ENCODE results near the gene ENDOU.

DNA sequence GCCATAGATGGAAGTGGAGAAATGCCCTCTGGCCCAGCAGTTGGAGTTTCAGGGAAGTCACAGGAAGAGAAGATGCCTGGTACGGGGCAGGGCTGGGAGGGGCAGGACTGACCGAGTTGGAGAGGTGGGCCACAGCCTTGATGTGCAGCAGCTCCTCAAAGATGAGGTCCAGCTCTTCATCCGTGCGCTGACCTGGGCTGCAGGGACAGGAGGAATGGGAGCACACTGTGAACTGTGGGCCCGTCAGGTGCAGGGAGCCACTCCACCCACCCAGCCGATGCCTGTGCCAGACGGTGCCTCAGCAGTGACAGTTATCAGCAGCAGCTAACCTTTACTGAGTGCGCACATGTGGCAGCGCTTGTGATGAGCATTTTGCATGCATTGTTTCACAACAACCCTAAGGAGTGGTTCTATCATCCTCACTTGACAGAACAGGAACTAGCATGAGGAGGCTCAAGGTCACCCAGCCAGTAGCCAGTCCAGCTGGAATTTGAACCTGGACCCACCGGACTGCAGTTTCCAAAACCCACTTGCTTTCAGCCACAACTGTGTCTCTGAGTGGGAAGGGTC is 25.0 kb upstream of the ENDOU start:
- no peak for TF ChIP-seq ZFX (IDR thresholded peaks at IDR 0.05; ENCODE audit: borderline replicate concordance)
- TF ChIP-seq, protein P1, sequence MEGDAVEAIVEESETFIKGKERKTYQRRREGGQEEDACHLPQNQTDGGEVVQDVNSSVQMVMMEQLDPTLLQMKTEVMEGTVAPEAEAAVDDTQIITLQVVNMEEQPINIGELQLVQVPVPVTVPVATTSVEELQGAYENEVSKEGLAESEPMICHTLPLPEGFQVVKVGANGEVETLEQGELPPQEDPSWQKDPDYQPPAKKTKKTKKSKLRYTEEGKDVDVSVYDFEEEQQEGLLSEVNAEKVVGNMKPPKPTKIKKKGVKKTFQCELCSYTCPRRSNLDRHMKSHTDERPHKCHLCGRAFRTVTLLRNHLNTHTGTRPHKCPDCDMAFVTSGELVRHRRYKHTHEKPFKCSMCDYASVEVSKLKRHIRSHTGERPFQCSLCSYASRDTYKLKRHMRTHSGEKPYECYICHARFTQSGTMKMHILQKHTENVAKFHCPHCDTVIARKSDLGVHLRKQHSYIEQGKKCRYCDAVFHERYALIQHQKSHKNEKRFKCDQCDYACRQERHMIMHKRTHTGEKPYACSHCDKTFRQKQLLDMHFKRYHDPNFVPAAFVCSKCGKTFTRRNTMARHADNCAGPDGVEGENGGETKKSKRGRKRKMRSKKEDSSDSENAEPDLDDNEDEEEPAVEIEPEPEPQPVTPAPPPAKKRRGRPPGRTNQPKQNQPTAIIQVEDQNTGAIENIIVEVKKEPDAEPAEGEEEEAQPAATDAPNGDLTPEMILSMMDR (IDR thresholded peaks at IDR 0.05) = no peak
